GM12873 (cell line): ENCODE data around the gene DDX31.

ENCODE experiments used
- TF ChIP-seq, protein P1 (sequence below): IDR thresholded peaks from 2 replicates; pipeline ENCODE4 v1.5.1; 2012; ENCODE audit warnings: low read depth, mild to moderate bottlenecking, moderate library complexity, low read length, control low read depth; ENCODE audit not compliant: insufficient read depth; ENCODE audit errors: missing control alignments

The DDX31 gene

DNA sequence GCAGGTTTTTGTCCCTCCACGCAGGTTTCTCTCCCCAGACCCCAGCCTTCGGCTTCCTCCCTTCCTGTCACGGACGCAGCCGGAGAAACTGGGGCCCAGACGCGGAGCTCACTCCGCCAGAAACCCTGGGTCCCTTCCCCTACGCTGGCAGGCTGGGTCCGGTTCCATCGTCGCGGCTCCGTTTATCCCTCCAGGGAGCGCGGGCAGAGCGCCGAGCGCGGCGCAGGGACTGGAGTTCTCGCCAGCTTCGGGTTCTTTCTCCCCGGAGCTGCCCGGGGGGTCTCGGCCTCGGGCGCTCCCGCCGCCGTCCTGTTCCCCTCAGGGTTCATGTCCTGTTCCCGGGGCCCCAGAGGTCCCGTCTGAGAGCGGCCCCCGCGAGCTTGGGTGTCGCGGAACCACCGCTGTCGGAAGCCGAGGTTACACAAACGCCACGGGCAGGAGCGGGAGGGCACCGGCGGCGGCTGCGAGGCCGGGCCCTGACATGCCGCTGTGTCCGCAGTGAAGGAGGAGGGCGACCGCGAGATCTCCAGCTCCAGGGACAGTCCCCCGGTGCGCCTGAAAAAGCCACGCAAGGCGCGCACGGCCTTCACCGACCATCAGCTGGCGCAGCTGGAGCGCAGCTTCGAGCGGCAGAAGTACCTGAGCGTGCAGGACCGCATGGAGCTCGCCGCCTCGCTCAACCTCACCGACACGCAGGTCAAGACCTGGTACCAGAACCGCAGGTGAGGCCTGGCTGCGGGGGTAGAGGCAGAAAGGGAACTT is 82.8 kb downstream of the DDX31 start:
- TF ChIP-seq, protein P1, sequence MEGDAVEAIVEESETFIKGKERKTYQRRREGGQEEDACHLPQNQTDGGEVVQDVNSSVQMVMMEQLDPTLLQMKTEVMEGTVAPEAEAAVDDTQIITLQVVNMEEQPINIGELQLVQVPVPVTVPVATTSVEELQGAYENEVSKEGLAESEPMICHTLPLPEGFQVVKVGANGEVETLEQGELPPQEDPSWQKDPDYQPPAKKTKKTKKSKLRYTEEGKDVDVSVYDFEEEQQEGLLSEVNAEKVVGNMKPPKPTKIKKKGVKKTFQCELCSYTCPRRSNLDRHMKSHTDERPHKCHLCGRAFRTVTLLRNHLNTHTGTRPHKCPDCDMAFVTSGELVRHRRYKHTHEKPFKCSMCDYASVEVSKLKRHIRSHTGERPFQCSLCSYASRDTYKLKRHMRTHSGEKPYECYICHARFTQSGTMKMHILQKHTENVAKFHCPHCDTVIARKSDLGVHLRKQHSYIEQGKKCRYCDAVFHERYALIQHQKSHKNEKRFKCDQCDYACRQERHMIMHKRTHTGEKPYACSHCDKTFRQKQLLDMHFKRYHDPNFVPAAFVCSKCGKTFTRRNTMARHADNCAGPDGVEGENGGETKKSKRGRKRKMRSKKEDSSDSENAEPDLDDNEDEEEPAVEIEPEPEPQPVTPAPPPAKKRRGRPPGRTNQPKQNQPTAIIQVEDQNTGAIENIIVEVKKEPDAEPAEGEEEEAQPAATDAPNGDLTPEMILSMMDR: no peak

- TF ChIP-seq, protein P1: no peak
Measured at GRCh38 chr9:132585954-132586829, 83.6 kb downstream of the DDX31 start.

DNA sequence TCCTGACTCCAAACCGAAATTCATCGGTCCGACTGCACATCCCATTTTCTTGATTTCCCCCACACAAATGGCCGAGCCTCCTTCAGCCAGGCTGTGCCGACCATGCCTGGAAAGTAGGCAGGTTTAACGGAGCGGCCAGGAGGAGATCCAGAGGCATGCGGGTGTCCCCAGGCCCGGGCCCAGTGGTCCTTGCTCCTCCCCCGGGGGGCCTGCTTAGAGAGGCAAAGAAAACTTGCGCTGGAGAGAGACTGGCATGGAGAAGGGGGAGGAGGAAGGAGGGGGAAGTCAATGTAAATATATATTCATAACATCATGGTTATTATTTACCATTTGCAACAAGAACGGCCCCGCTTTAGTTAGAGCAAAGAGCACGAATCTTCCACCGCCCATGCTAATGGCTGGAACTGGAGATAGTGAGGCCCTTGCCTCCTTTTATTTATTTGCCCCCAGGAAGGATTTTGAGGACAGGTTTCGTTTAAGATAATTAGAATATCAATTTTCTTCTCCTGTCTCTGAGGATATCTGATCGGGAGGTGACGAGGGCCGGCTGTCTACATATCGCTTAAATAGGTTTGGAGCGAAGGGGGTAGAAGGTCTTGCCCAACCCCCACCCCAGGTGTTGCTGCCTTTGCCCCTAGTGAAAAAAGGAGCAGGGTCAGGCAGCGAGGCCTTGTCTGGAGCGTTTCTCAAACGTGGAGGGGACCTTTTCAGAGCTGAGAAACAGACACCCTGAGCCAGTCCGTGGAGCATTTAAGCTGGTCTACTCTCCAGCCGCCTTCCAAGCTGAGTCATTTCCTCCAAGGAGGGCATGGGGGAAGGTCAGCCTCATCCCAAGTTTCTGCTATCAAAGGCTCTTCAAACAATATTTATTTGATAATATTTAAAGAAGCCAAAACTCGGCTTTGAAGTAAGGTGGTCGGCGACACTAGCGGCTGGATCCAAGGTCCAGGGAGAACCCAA is 84.9 kb downstream of the DDX31 start:
- TF ChIP-seq, protein P1: no peak

GRCh38 chr9:132583584-132584304 is 86.0 kb downstream of the DDX31 start:
- TF ChIP-seq, protein P1: no peak

DNA sequence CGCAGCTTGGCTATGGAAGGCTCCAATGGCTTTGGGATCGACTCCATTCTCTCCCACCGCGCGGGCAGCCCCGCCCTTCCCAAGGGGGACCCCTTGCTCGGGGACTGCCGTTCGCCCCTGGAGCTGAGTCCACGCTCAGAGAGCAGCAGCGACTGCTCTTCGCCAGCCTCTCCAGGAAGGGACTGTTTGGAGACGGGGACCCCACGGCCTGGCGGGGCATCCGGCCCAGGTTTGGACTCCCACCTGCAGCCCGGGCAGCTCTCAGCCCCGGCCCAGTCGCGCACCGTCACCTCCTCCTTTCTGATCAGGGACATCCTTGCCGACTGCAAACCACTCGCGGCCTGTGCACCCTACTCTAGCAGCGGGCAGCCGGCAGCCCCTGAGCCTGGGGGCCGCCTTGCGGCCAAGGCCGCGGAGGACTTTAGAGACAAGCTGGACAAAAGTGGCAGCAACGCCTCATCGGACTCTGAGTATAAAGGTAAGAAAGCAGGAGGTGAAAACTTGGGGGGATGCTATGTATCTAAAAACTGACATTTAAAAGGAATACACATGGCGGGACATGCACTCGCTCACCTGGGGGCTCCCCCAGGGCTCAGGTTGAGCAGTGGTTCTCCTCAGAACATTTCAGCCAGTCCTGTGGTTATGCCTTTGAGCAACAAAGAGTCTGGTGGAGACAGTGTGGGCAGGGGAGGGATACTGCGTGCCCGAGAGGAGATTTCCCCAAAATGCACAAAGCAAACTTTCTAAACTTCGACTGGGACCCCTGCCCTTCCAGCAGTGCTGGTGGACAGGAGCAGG is 86.8 kb downstream of the DDX31 start:
- TF ChIP-seq, protein P1: no peak

GRCh38 chr9:132582276-132582785 is 87.5 kb downstream of the DDX31 start, which contains the start of gene BARHL1:
Gene BARHL1, plus strand, starts transcription at chr9:132582606. Its CDS starts 192 bp downstream, at chr9:132582798.
- TF ChIP-seq, protein P1: no peak
